AG09319 (cell line): ENCODE data around the gene ATG12.

ENCODE experiments used
- DNase-seq: peaks from one replicate; pipeline ENCODE4 v3.0.0-alpha.2; 2010; ENCODE audit warnings: low read depth; ENCODE audit errors: extremely low read depth
- CTCF ChIP-seq: IDR thresholded peaks from 2 replicates; pipeline ENCODE4 v1.5.1; 2011; ENCODE audit warnings: low read depth, mild to moderate bottlenecking, inconsistent platforms, low read length, moderate library complexity

ATG12 gene

DNA sequence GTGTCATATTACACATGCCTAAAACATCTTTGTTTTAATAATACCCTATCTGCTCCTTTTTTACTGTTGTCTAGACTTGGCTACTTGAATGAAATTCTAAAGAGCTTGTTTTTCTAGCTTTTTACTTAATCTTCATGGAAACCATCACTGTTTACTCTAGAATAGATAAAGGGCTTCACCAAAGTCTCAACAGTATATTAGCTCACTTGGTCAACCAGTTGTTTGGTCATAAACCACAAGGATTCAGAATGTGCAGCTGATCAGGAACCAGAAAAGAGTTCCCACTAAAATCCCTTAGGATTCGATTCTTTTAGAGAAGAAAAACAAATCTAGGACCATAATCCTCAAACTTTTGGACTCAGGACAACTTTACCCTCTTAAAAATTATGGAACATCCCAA, 62.9 kb downstream of the ATG12 start:
- TF ChIP-seq CTCF = no peak
- DNase-seq = no peak
